ENCODE results near the gene ALDH1B1.

- TF ChIP-seq FOXA1 (IDR thresholded peaks at IDR 0.05) (no peak), TARDBP (IDR thresholded peaks at IDR 0.05) (no peak), FOXM1 (IDR thresholded peaks at IDR 0.05; ENCODE audit: borderline replicate concordance) (no peak), CTBP1 (IDR thresholded peaks at IDR 0.05; ENCODE audit: borderline replicate concordance) (no peak), L3MBTL2 (conservative IDR thresholded peaks at IDR 0.05) (no peak), NFRKB (IDR thresholded peaks at IDR 0.05) (no peak)
Observed at GRCh38 chr9:38371495-38371894, 21.0 kb upstream of the ALDH1B1 start.
